A673 (cell line): Measurements from ENCODE around the gene ENHO.

Source experiments
- EZH2 ChIP-seq: fragments of 200-600 bp; sonication (generic); IDR thresholded peaks from 2 replicates; pipeline ENCODE4 v1.6.1; 2017; ENCODE audit warnings: borderline replicate concordance, low read depth, mild to moderate bottlenecking, mixed read lengths, antibody characterized with exemption, low read length; ENCODE audit not compliant: poor library complexity, severe bottlenecking
- TF ChIP-seq, protein P1 (sequence below): fragments of 300-800, 200-600 bp; sonication (generic); conservative IDR thresholded peaks from 2 replicates; pipeline ENCODE4 v1.5.1; 2017; ENCODE audit warnings: low read depth, mild to moderate bottlenecking, antibody characterized with exemption, low read length, moderate library complexity, mixed read lengths

GRCh38 chr9:34526026-34526425 is 3.2 kb upstream of the ENHO start:
- TF ChIP-seq, protein P1, sequence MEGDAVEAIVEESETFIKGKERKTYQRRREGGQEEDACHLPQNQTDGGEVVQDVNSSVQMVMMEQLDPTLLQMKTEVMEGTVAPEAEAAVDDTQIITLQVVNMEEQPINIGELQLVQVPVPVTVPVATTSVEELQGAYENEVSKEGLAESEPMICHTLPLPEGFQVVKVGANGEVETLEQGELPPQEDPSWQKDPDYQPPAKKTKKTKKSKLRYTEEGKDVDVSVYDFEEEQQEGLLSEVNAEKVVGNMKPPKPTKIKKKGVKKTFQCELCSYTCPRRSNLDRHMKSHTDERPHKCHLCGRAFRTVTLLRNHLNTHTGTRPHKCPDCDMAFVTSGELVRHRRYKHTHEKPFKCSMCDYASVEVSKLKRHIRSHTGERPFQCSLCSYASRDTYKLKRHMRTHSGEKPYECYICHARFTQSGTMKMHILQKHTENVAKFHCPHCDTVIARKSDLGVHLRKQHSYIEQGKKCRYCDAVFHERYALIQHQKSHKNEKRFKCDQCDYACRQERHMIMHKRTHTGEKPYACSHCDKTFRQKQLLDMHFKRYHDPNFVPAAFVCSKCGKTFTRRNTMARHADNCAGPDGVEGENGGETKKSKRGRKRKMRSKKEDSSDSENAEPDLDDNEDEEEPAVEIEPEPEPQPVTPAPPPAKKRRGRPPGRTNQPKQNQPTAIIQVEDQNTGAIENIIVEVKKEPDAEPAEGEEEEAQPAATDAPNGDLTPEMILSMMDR: no peak
- no peak for TF ChIP-seq EZH2
